Lung (tissue), 12 donors: Measurements from ENCODE around the gene MED12. TPM values are rescaled to one million over a fixed set of nuclear protein-coding genes. Genes with fewer than 3 reads are reported as not detected.

Experiments
- ATAC-seq: fragments of 200-7000 bp; cut with Tn5 transposase; one replicate; pipeline ENCODE4 v1.9.1; 2020; ENCODE audit warnings: moderate number of reproducible peaks; ENCODE audit not compliant: insufficient read depth, low FRiP score
- DNase-seq, 3 donors: peaks; one replicate each; pipeline ENCODE4 v3.0.0-alpha.2; 2013 to 2017
- H3K27ac ChIP-seq, 2 donors: one replicate each; pipeline ENCODE4 v1.5.1; 2013; ENCODE audit warnings: mild to moderate bottlenecking in 2 of 2, moderate library complexity in 2 of 2, control low read depth in 1 of 2, inconsistent platforms in 1 of 2, low read depth in 1 of 2, low read length in 1 of 2
- H3K27me3 ChIP-seq, 3 donors: one replicate each; pipeline ENCODE4 v1.5.1; 2013; ENCODE audit warnings: low read length in 2 of 3; ENCODE audit not compliant: control insufficient read depth in 3 of 3, insufficient read depth in 3 of 3
- H3K36me3 ChIP-seq, 4 donors: one replicate each; pipeline ENCODE4 v1.5.1; 2013; ENCODE audit warnings: low read length in 4 of 4, mild to moderate bottlenecking in 1 of 4, moderate library complexity in 1 of 4; ENCODE audit not compliant: control insufficient read depth in 4 of 4, insufficient read depth in 4 of 4
- H3K4me1 ChIP-seq, 5 donors: one replicate each; pipeline ENCODE4 v1.5.1; 2013; ENCODE audit warnings: low read length in 5 of 5, mild to moderate bottlenecking in 2 of 5, moderate library complexity in 1 of 5; ENCODE audit not compliant: control insufficient read depth in 5 of 5, insufficient read depth in 5 of 5
- H3K4me3 ChIP-seq: one replicate; pipeline ENCODE4 v1.5.1; 2013; ENCODE audit warnings: mild to moderate bottlenecking, control low read depth, moderate library complexity
- H3K9ac ChIP-seq, 2 donors: one replicate each; pipeline ENCODE4 v1.5.1; 2013; ENCODE audit warnings: low read length in 2 of 2, control low read depth in 1 of 2; ENCODE audit not compliant: insufficient read depth in 1 of 2
- H3K9me3 ChIP-seq, 4 donors: one replicate each; pipeline ENCODE4 v1.5.1; 2013; ENCODE audit warnings: low read length in 3 of 4, mild to moderate bottlenecking in 1 of 4, moderate library complexity in 1 of 4; ENCODE audit not compliant: control insufficient read depth in 4 of 4, insufficient read depth in 3 of 4
- CTCF ChIP-seq: IDR thresholded peaks from 2 replicates; pipeline ENCODE4 v1.5.1; 2012; ENCODE audit warnings: mild to moderate bottlenecking; ENCODE audit errors: control extremely low read depth, extremely low read depth
- WGBS, 2 donors: extraction: QIAGEN DNeasy Blood & Tissue Kit; methylation state at CpG; one replicate each; pipeline ENCODE4 v1.1.7; 2013; 5-methylcytosine and 5-hydroxymethylcytosine counted together
- polyA plus RNA-seq, 2 donors: library from polyadenylated mRNA; stranded (reverse); fragments of 200-250 nt; gene quantifications; one replicate each; pipeline ENCODE4 v1.2.1, GENCODE V29; 2013
- total RNA-seq, 2 donors: library from RNA; depleted of rRNA in 1 of 2; stranded (reverse); fragments of >200 nt in 1 of 2; gene quantifications; one replicate each; pipeline ENCODE4 v1.2.1, GENCODE V29; 2014 to 2021
- donor health status: control.
- donor health status: control.
- donor health status: Bipolar disorder and iron deficiency.
- donor health status: healthy.
- donor health status: DM: yes; HTN: yes; CAD: no.

The MED12 gene
- total and polyA plus RNA-seq, 4 donors = 10.3 to 41.1 (median 24.9) TPM

- no peak for TF ChIP-seq CTCF
- Histone ChIP-seq H3K4me1 (peaks cover 0 to 4% (median 0%) of the 10 kb centered on the region in 5 donors), H3K4me3 (no peak overlapping the region), H3K27me3 (peaks cover 0 to 3% (median 0%) of the 10 kb centered on the region in 3 donors), H3K27ac (no peak overlapping the region), H3K36me3 (no peaks in the 10 kb centered on the region), H3K9me3 (peaks cover 0 to 2% (median 0%) of the 10 kb centered on the region in 4 donors), H3K9ac (no peak overlapping the region)
- DNase-seq = no peak
- 85 to 98% methylated on average over 15 to 17 of the region's 17 CpGs for WGBS, 2 donors
- ATAC-seq = no peak
Observed at GRCh38 chrX:71167031-71167781, 48.8 kb downstream of the MED12 start.

GRCh38 chrX:71168134-71168533 lies 49.7 kb downstream of the MED12 start:
- Histone ChIP-seq H3K27me3 (peaks cover 0 to 3% (median 0%) of the 10 kb centered on the region in 3 donors), H3K36me3 (no peaks in the 10 kb centered on the region), H3K27ac (no peak overlapping the region), H3K9me3 (peaks cover 0 to 2% (median 0%) of the 10 kb centered on the region in 4 donors), H3K4me3 (no peak overlapping the region), H3K9ac (no peak overlapping the region), H3K4me1 (peaks cover 0 to 4% (median 0%) of the 10 kb centered on the region in 5 donors)
- TF ChIP-seq CTCF = no peak
- 96 to 97% methylated on average over 8 of the region's 8 CpGs for WGBS, 2 donors
- no peak for DNase-seq
- no peak for ATAC-seq

GRCh38 chrX:71169586-71169985 lies 51.2 kb downstream of the MED12 start:
- peaks cover 0 to 2% (median 0%) of the 10 kb centered on the region in 4 donors for H3K9me3 ChIP-seq
- no peaks in the 10 kb centered on the region for H3K27me3 ChIP-seq
- no peak for ATAC-seq
- no peak overlapping the region for H3K27ac ChIP-seq
- DNase-seq = no peak
- WGBS, 2 donors = 85 to 98% methylated on average over 17 to 22 of the region's 22 CpGs
- H3K4me1 ChIP-seq = peaks cover 0 to 4% (median 0%) of the 10 kb centered on the region in 5 donors
- no peak overlapping the region for H3K9ac ChIP-seq
- no peaks in the 10 kb centered on the region for H3K36me3 ChIP-seq
- TF ChIP-seq CTCF = no peak
- no peak overlapping the region for H3K4me3 ChIP-seq

GRCh38 chrX:71170660-71171059 lies 52.3 kb downstream of the MED12 start:
- no peak overlapping the region for H3K4me3 ChIP-seq
- no peaks in the 10 kb centered on the region for H3K36me3 ChIP-seq
- no peak overlapping the region for H3K9ac ChIP-seq
- ATAC-seq = no peak
- H3K9me3 ChIP-seq = peaks cover 0 to 2% (median 0%) of the 10 kb centered on the region in 4 donors
- DNase-seq = no peak
- WGBS, 2 donors = 65 to 74% methylated on average over 5 of the region's 5 CpGs
- peaks cover 0 to 4% (median 0%) of the 10 kb centered on the region in 5 donors for H3K4me1 ChIP-seq
- H3K27ac ChIP-seq = no peak overlapping the region
- H3K27me3 ChIP-seq = no peaks in the 10 kb centered on the region
- no peak for TF ChIP-seq CTCF
